Measurements from ENCODE around the gene PIEZO2. TPM values are rescaled to one million over a fixed set of nuclear protein-coding genes. Genes with fewer than 3 reads are reported as not detected.

Gene PIEZO2
- polyA plus RNA-seq, 1 donor (not counting 4 experiments of a cell fraction or from before 2014, with no cell fraction given): not detected

- no peaks in the 10 kb centered on the region for H3K4me1 ChIP-seq (ENCODE audit: control insufficient read depth, extremely low read depth, insufficient read depth, low read length)
- no peaks in the 10 kb centered on the region for H3K9me3 ChIP-seq (ENCODE audit: control insufficient read depth, low read depth, low read length)
- H3K9ac ChIP-seq (ENCODE audit: control insufficient read depth, extremely low read depth, insufficient read depth, low read length): no peak overlapping the region
- no peak overlapping the region for H3K27ac ChIP-seq (ENCODE audit: control insufficient read depth, insufficient read depth, low read length)
- dilution Hi-C loops (cut with MboI; ENCODE audit: extremely low pct_ligation_motif_present, low sequenced_read_pairs): no loop called here
- FAIRE-seq (no peak), DNase-seq (ENCODE audit: low read depth, low spot score) (no peak)
- no peaks in the 10 kb centered on the region for H3K36me3 ChIP-seq (ENCODE audit: control insufficient read depth in 2 of 2, extremely low read depth in 1 of 2, insufficient read depth in 2 of 2, low read length in 2 of 2)
- H2AFZ ChIP-seq (ENCODE audit: control insufficient read depth, low read length): no peak overlapping the region
- no peaks in the 10 kb centered on the region for H3K27me3 ChIP-seq (ENCODE audit: control insufficient read depth, extremely low read depth, insufficient read depth, low read length)
- no peak overlapping the region for H3K4me3 ChIP-seq (ENCODE audit: control insufficient read depth in 2 of 3, extremely low read depth in 1 of 3, insufficient read depth in 2 of 3, low read depth in 1 of 3, low read length in 3 of 3)
- TF ChIP-seq EZH2 (IDR thresholded peaks at IDR 0.05; ENCODE audit: low read length) (no peak), CTCF (optimal IDR thresholded peaks at IDR 0.05 in 1 of 3, IDR thresholded peaks at IDR 0.05 in 1 of 3, conservative IDR thresholded peaks at IDR 0.05 in 1 of 3; ENCODE audit: extremely low read depth in 1 of 3, insufficient read depth in 2 of 3, low read length in 3 of 3) (no peak)
- no peaks in the 10 kb centered on the region for H3K79me2 ChIP-seq (ENCODE audit: control insufficient read depth, insufficient read depth, low read length)
- no peaks in the 10 kb centered on the region for H4K20me1 ChIP-seq (ENCODE audit: control insufficient read depth, extremely low read depth, insufficient read depth, low read length)
- H3K9me1 ChIP-seq (ENCODE audit: control insufficient read depth, extremely low read depth, insufficient read depth, low read length): no peaks in the 10 kb centered on the region
- H3K4me2 ChIP-seq (ENCODE audit: control insufficient read depth, extremely low read depth, insufficient read depth, low read depth, low read length): no peak overlapping the region
Observed at GRCh38 chr18:10973567-10974203, 175.7 kb downstream of the PIEZO2 start.

- Histone ChIP-seq H3K4me2 (ENCODE audit: control insufficient read depth, extremely low read depth, insufficient read depth, low read depth, low read length) (no peak overlapping the region), H3K9me1 (ENCODE audit: control insufficient read depth, extremely low read depth, insufficient read depth, low read length) (no peaks in the 10 kb centered on the region), H2AFZ (ENCODE audit: control insufficient read depth, low read length) (no peak overlapping the region), H3K4me3 (ENCODE audit: control insufficient read depth in 2 of 3, extremely low read depth in 1 of 3, insufficient read depth in 2 of 3, low read depth in 1 of 3, low read length in 3 of 3) (no peak overlapping the region), H3K27ac (ENCODE audit: control insufficient read depth, insufficient read depth, low read length) (no peak overlapping the region), H4K20me1 (ENCODE audit: control insufficient read depth, extremely low read depth, insufficient read depth, low read length) (no peaks in the 10 kb centered on the region), H3K4me1 (ENCODE audit: control insufficient read depth, extremely low read depth, insufficient read depth, low read length) (no peaks in the 10 kb centered on the region), H3K36me3 (ENCODE audit: control insufficient read depth in 2 of 2, extremely low read depth in 1 of 2, insufficient read depth in 2 of 2, low read length in 2 of 2) (no peaks in the 10 kb centered on the region), H3K9me3 (ENCODE audit: control insufficient read depth, low read depth, low read length) (no peaks in the 10 kb centered on the region), H3K27me3 (ENCODE audit: control insufficient read depth, extremely low read depth, insufficient read depth, low read length) (no peaks in the 10 kb centered on the region), H3K79me2 (ENCODE audit: control insufficient read depth, insufficient read depth, low read length) (no peaks in the 10 kb centered on the region), H3K9ac (ENCODE audit: control insufficient read depth, extremely low read depth, insufficient read depth, low read length) (no peak overlapping the region)
- TF ChIP-seq EZH2 (IDR thresholded peaks at IDR 0.05; ENCODE audit: low read length) (no peak), CTCF (optimal IDR thresholded peaks at IDR 0.05 in 1 of 3, IDR thresholded peaks at IDR 0.05 in 1 of 3, conservative IDR thresholded peaks at IDR 0.05 in 1 of 3; ENCODE audit: extremely low read depth in 1 of 3, insufficient read depth in 2 of 3, low read length in 3 of 3) (no peak)
- no peak for DNase-seq (ENCODE audit: low read depth, low spot score)
- dilution Hi-C loops (cut with MboI; ENCODE audit: extremely low pct_ligation_motif_present, low sequenced_read_pairs): no loop called here
- FAIRE-seq: no peak
Observed at GRCh38 chr18:10971717-10972116, 177.7 kb downstream of the PIEZO2 start.

All from keratinocyte (primary cell).